ENCODE results near the gene DHRS3.

- TF ChIP-seq EZH2 (IDR thresholded peaks at IDR 0.05) (no peak), POLR2AphosphoS5 (IDR thresholded peaks at IDR 0.05; ENCODE audit: borderline replicate concordance, low read depth, low read length) (no peak), FOXP2 (optimal IDR thresholded peaks at IDR 0.05; ENCODE audit: control extremely low read depth, extremely low read length, insufficient read depth) (no peak)
Observed at GRCh38 chr1:12666141-12666735, 48.2 kb upstream of the DHRS3 start.

Data from SK-N-MC (cell line).